ENCODE data around the gene PREX1. TPM values are rescaled to one million over a fixed set of nuclear protein-coding genes. Genes with fewer than 3 reads are reported as not detected.

Gene PREX1
- total RNA-seq, 3 donors from 2014 or later: 9.9 to 14.1 (median 13.5) TPM

GRCh38 chr20:48732081-48732829 lies 95.5 kb downstream of the PREX1 start:
- no peak for TF ChIP-seq CTCF (IDR thresholded peaks at IDR 0.05)
- Histone ChIP-seq H3K4me1 (ENCODE audit: low read depth) (no peaks in the 10 kb centered on the region), H3K36me3 (ENCODE audit: low read depth) (no peaks in the 10 kb centered on the region), H3K4me3 (no peak overlapping the region), H3K9me3 (no peaks in the 10 kb centered on the region)
- intact Hi-C loops (cut with DNase I, micrococcal nuclease): no loop called here
- ATAC-seq (no peak), DNase-seq (no peak)

GRCh38 chr20:48731536-48731935 lies 96.3 kb downstream of the PREX1 start:
- no peak for TF ChIP-seq CTCF (IDR thresholded peaks at IDR 0.05)
- Histone ChIP-seq H3K4me3 (no peak overlapping the region), H3K36me3 (ENCODE audit: low read depth) (no peaks in the 10 kb centered on the region), H3K9me3 (no peaks in the 10 kb centered on the region), H3K4me1 (ENCODE audit: low read depth) (no peaks in the 10 kb centered on the region)
- no peak for ATAC-seq
- intact Hi-C loops (cut with DNase I, micrococcal nuclease): no loop called here
- DNase-seq: no peak

- no peak for TF ChIP-seq CTCF (IDR thresholded peaks at IDR 0.05)
- ATAC-seq (no peak), DNase-seq (no peak)
- no peak overlapping the region for H3K4me3 ChIP-seq
- H3K4me1 ChIP-seq (ENCODE audit: low read depth): no peaks in the 10 kb centered on the region
- no peaks in the 10 kb centered on the region for H3K36me3 ChIP-seq (ENCODE audit: low read depth)
- H3K9me3 ChIP-seq: no peaks in the 10 kb centered on the region
- intact Hi-C loops (cut with DNase I, micrococcal nuclease): no loop called here
Observed at GRCh38 chr20:48730977-48731376, 96.8 kb downstream of the PREX1 start.

GRCh38 chr20:48729538-48729937 lies 98.3 kb downstream of the PREX1 start:
- TF ChIP-seq CTCF (IDR thresholded peaks at IDR 0.05): no peak
- Histone ChIP-seq H3K36me3 (ENCODE audit: low read depth) (no peaks in the 10 kb centered on the region), H3K4me3 (no peak overlapping the region), H3K4me1 (ENCODE audit: low read depth) (no peaks in the 10 kb centered on the region), H3K9me3 (no peaks in the 10 kb centered on the region)
- ATAC-seq (no peak), DNase-seq (peak in 1 of 3 donors; percentile 30)
- intact Hi-C loops (cut with DNase I, micrococcal nuclease): no loop called here

GRCh38 chr20:48728042-48728825 lies 99.6 kb downstream of the PREX1 start:
- intact Hi-C loops (cut with DNase I, micrococcal nuclease): no loop called here
- H3K36me3 ChIP-seq (ENCODE audit: low read depth): no peaks in the 10 kb centered on the region
- peaks cover 4% of the 10 kb centered on the region for H3K4me1 ChIP-seq (ENCODE audit: low read depth)
- H3K4me3 ChIP-seq: no peak overlapping the region
- no peak for ATAC-seq
- no peaks in the 10 kb centered on the region for H3K9me3 ChIP-seq
- TF ChIP-seq CTCF (IDR thresholded peaks at IDR 0.05): no peak
- DNase-seq: peak in 1 of 3 donors; percentile 44

Data from mucosa of descending colon (tissue), 3 donors.